Neural cell (in vitro differentiated cells): ENCODE results near the gene ALDH1A3. TPM values are rescaled to one million over a fixed set of nuclear protein-coding genes. Genes with fewer than 3 reads are reported as not detected.

Experiments used
- H2AFZ ChIP-seq: fragments of 200-600, 300-800 bp; sonication (generic), shearing (Covaris generic); 2 replicates; pipeline ENCODE4 v1.6.0; 2014; ENCODE audit warnings: low read depth, mild to moderate bottlenecking, antibody characterized with exemption, low read length, moderate library complexity
- H3F3A ChIP-seq: fragments of 200-600 bp; shearing (Covaris generic); 2 replicates; pipeline ENCODE4 v1.6.1; 2016; ENCODE audit warnings: mild to moderate bottlenecking, moderate library complexity, mixed read lengths, antibody characterized with exemption, low read length; ENCODE audit not compliant: insufficient read depth, poor library complexity, severe bottlenecking
- H3K27ac ChIP-seq: fragments of 200-600, 300-800 bp; sonication (generic), shearing (Covaris generic); 2 replicates; pipeline ENCODE4 v1.5.1; 2014; ENCODE audit warnings: mild to moderate bottlenecking, low read length, moderate library complexity
- H3K27me3 ChIP-seq: fragments of 300-800, 200-600 bp; sonication (generic), shearing (Covaris generic); 2 replicates; pipeline ENCODE4 v1.6.0; 2014; ENCODE audit warnings: mild to moderate bottlenecking, low read depth, low read length, moderate library complexity; ENCODE audit not compliant: insufficient read depth
- H3K36me3 ChIP-seq: fragments of 300-800, 200-600 bp; sonication (generic), shearing (Covaris generic); 2 replicates; pipeline ENCODE4 v1.5.1; 2014; ENCODE audit warnings: mild to moderate bottlenecking, antibody characterized with exemption, low read length, moderate library complexity; ENCODE audit not compliant: insufficient read depth
- H3K4me2 ChIP-seq: fragments of 300-800, 200-600 bp; sonication (generic), shearing (Covaris generic); 2 replicates; pipeline ENCODE4 v1.6.0; 2014; ENCODE audit warnings: mild to moderate bottlenecking, low read length
- H3K4me3 ChIP-seq: fragments of 300-800, 200-600 bp; sonication (generic), shearing (Covaris generic); 2 replicates; pipeline ENCODE4 v1.5.1; 2014; ENCODE audit warnings: mild to moderate bottlenecking, low read length, moderate library complexity
- H3K79me2 ChIP-seq: fragments of 200-600 bp; shearing (Covaris generic); replicated peaks from 2 replicates; pipeline ENCODE4 v1.6.0; 2014; ENCODE audit warnings: mild to moderate bottlenecking, low read length, moderate library complexity; ENCODE audit not compliant: insufficient read depth
- H3K9ac ChIP-seq: fragments of 300-800, 200-600 bp; sonication (generic), shearing (Covaris generic); 2 replicates; pipeline ENCODE4 v1.6.1; 2016; ENCODE audit warnings: mild to moderate bottlenecking, low read length, mixed read lengths
- H3K9me2 ChIP-seq: fragments of 200-600 bp; shearing (Covaris generic); 2 replicates; pipeline ENCODE4 v1.6.1; 2016; ENCODE audit warnings: mild to moderate bottlenecking, low read length, mixed read lengths; ENCODE audit not compliant: insufficient read depth
- H3K9me3 ChIP-seq: fragments of 200-600, 300-800 bp; sonication (generic), shearing (Covaris generic); 2 replicates; pipeline ENCODE4 v1.6.1; 2016; ENCODE audit warnings: mild to moderate bottlenecking, mixed run types, low read length, moderate library complexity, mixed read lengths
- H4K20me1 ChIP-seq: fragments of 200-600 bp; shearing (Covaris generic); 2 replicates; pipeline ENCODE4 v1.6.1; 2016; ENCODE audit warnings: mild to moderate bottlenecking, mixed run types; ENCODE audit not compliant: insufficient read depth
- CTCF ChIP-seq: fragments of 450-650 bp; IDR thresholded peaks from 2 replicates; pipeline ENCODE4 v1.5.1; 2014; ENCODE audit warnings: antibody characterized with exemption, mild to moderate bottlenecking, moderate library complexity; ENCODE audit not compliant: poor library complexity, severe bottlenecking
- EP300 ChIP-seq: fragments of 450-650 bp; conservative IDR thresholded peaks from 2 replicates; pipeline ENCODE4 v1.6.1; 2014; ENCODE audit warnings: antibody characterized with exemption, mild to moderate bottlenecking, moderate library complexity; ENCODE audit not compliant: poor library complexity, severe bottlenecking
- EZH2 ChIP-seq: fragments of 200-600, 300-800 bp; shearing (Covaris generic), sonication (generic); IDR thresholded peaks from 2 replicates; pipeline ENCODE4 v1.6.1; 2014; ENCODE audit warnings: antibody characterized with exemption, low read length, borderline replicate concordance, mild to moderate bottlenecking; ENCODE audit not compliant: insufficient read depth, poor library complexity, severe bottlenecking
- MXI1 ChIP-seq: fragments of 450-650 bp; conservative IDR thresholded peaks from 2 replicates; pipeline ENCODE4 v1.6.1; 2014; ENCODE audit warnings: antibody characterized with exemption, mild to moderate bottlenecking; ENCODE audit not compliant: poor library complexity, severe bottlenecking
- POLR2AphosphoS5 ChIP-seq: IDR thresholded peaks from 2 replicates; pipeline ENCODE4 v1.6.1; 2012
- RAD21 ChIP-seq: fragments of 450-650 bp; conservative IDR thresholded peaks from 2 replicates; pipeline ENCODE4 v1.6.1; 2014; ENCODE audit warnings: antibody characterized with exemption, mild to moderate bottlenecking, moderate library complexity
- REST ChIP-seq: IDR thresholded peaks from 2 replicates; pipeline ENCODE4 v1.6.1; 2012; ENCODE audit warnings: borderline replicate concordance
- SMC3 ChIP-seq: fragments of 450-650 bp; conservative IDR thresholded peaks from 2 replicates; pipeline ENCODE4 v1.6.1; 2014; ENCODE audit warnings: antibody characterized with exemption, mild to moderate bottlenecking, moderate library complexity; ENCODE audit not compliant: poor library complexity
- TAF1 ChIP-seq: IDR thresholded peaks from 2 replicates; pipeline ENCODE4 v1.6.1; 2012; ENCODE audit warnings: low read depth
- polyA plus RNA-seq: library from polyadenylated mRNA; depleted of rRNA; stranded (reverse); fragments of >200 nt; gene quantifications from 2 replicates; pipeline ENCODE4 v1.2.3, GENCODE V29; 2014

The ALDH1A3 gene
- polyA plus RNA-seq, 1 donor from 2014 or later, result 0.06 TPM

- Histone ChIP-seq H3K4me2 (no peak overlapping the region), H2AFZ (no peak overlapping the region), H4K20me1 (no peaks in the 10 kb centered on the region), H3K79me2 (no peaks in the 10 kb centered on the region), H3F3A (no peaks in the 10 kb centered on the region), H3K36me3 (no peaks in the 10 kb centered on the region), H3K9me3 (no peaks in the 10 kb centered on the region), H3K9ac (no peak overlapping the region), H3K27ac (no peak overlapping the region), H3K27me3 (peaks cover 62% of the 10 kb centered on the region), H3K4me3 (no peak overlapping the region), H3K9me2 (no peaks in the 10 kb centered on the region)
- TF ChIP-seq SMC3 (no peak), REST (no peak), RAD21 (no peak), MXI1 (no peak)
Observed at GRCh38 chr15:100923902-100924301, 44.3 kb downstream of the ALDH1A3 start.

- H3K27me3 ChIP-seq, result peaks cover 59% of the 10 kb centered on the region
Observed at GRCh38 chr15:100924436-100924835, 44.8 kb downstream of the ALDH1A3 start.

More at GRCh38 chr15:100924436-100924835, 44.8 kb downstream of the ALDH1A3 start:
- Histone ChIP-seq H3K9me2 (no peaks in the 10 kb centered on the region), H3K9ac (no peak overlapping the region), H3K79me2 (no peaks in the 10 kb centered on the region), H3K4me2 (no peak overlapping the region), H3K9me3 (no peaks in the 10 kb centered on the region), H3K4me3 (no peak overlapping the region), H4K20me1 (no peaks in the 10 kb centered on the region), H3K36me3 (no peaks in the 10 kb centered on the region), H3F3A (no peaks in the 10 kb centered on the region), H3K27ac (no peak overlapping the region), H2AFZ (no peak overlapping the region)
- TF ChIP-seq RAD21, result no peak
- no peak for TF ChIP-seq EP300
- TF ChIP-seq SMC3, result no peak
- TF ChIP-seq REST, result no peak
- no peak for TF ChIP-seq POLR2AphosphoS5
- no peak for TF ChIP-seq CTCF
- no peak for TF ChIP-seq MXI1
- TF ChIP-seq EZH2, result no peak
- TF ChIP-seq TAF1, result no peak
